IMR-90 (cell line): ENCODE measurements around the gene WDR70. TPM values are rescaled to one million over a fixed set of nuclear protein-coding genes. Genes with fewer than 3 reads are reported as not detected.
"Not testable (repeated sequence)": the region's sequence is repeated elsewhere in the genome, so short reads cannot be mapped to it uniquely, and the experiment has no call there.

Experiments used
- ATAC-seq: fragments of 200-7000 bp; cut with Tn5 transposase; 2 replicates; pipeline ENCODE4 v1.9.1; 2020; ENCODE audit warnings: low read depth, mild to moderate bottlenecking, moderate library complexity
- BruUV-seq: library from RNA; stranded (reverse); fragments of 400-500 nt; replicated peaks from 2 replicates; lab custom pipeline; 2021; lab: Mats Ljungman, UMichigan
- CTCF ChIA-PET: fragments of 300-600 bp; formaldehyde crosslinking; extraction: SDS; loops from one replicate; lab custom pipeline; 2021; ENCODE audit warnings: antibody characterized with exemption; lab: Yijun Ruan, JAX
- POLR2A ChIA-PET: fragments of 300-600 bp; sonication (Branson Sonifier 250); formaldehyde crosslinking; loops from one replicate; lab custom pipeline; 2022; ENCODE audit warnings: antibody characterized with exemption; ENCODE audit not compliant: unreplicated experiment; lab: Charles Lee
- DNase-seq: peaks from one replicate; pipeline ENCODE4 v3.0.0; 2013
- H2AFZ ChIP-seq: replicated peaks from 2 replicates; pipeline ENCODE3; 2013; ENCODE audit warnings: low read length, mild to moderate bottlenecking; ENCODE audit not compliant: poor library complexity
- H2AK5ac ChIP-seq: 2 replicates; pipeline ENCODE4 v1.6.1; 2013; ENCODE audit warnings: low read depth, low read length, inconsistent platforms
- H2AK9ac ChIP-seq: replicated peaks from 2 replicates; pipeline ENCODE3; 2013; ENCODE audit warnings: mild to moderate bottlenecking, low read depth, low read length, moderate library complexity; ENCODE audit not compliant: poor library complexity
- H2BK120ac ChIP-seq: 2 replicates; pipeline ENCODE4 v1.6.1; 2013; ENCODE audit warnings: low read depth, low read length, inconsistent platforms
- H2BK15ac ChIP-seq: 3 replicates; pipeline ENCODE4 v1.6.1; 2013; ENCODE audit warnings: low read depth, low read length, inconsistent platforms
- H2BK20ac ChIP-seq: 2 replicates; pipeline ENCODE4 v1.6.1; 2013; ENCODE audit warnings: low read depth, mild to moderate bottlenecking, inconsistent platforms, low read length, moderate library complexity
- H2BK5ac ChIP-seq: 2 replicates; pipeline ENCODE4 v1.6.1; 2013; ENCODE audit warnings: mild to moderate bottlenecking, low read depth, low read length, inconsistent platforms; ENCODE audit not compliant: poor library complexity, severe bottlenecking
- H3K14ac ChIP-seq: replicated peaks from 2 replicates; pipeline ENCODE4 v1.6.1; 2013; ENCODE audit warnings: low read depth, low read length, inconsistent platforms
- H3K18ac ChIP-seq: 2 replicates; pipeline ENCODE4 v1.6.1; 2013; ENCODE audit warnings: low read depth, low read length, control low read depth
- H3K23ac ChIP-seq: 2 replicates; pipeline ENCODE4 v1.6.1; 2013; ENCODE audit warnings: low read depth, low read length, inconsistent platforms
- H3K27ac ChIP-seq: 2 replicates; pipeline ENCODE4 v1.5.1; 2013; ENCODE audit warnings: mild to moderate bottlenecking, control low read depth, low read length; ENCODE audit not compliant: insufficient read depth
- H3K27me3 ChIP-seq: 2 replicates; pipeline ENCODE4 v1.6.1; 2013; ENCODE audit warnings: low read length; ENCODE audit not compliant: control insufficient read depth, insufficient read depth
- H3K36me3 ChIP-seq: 2 replicates; pipeline ENCODE4 v1.6.1; 2013; ENCODE audit warnings: low read length, mixed read lengths; ENCODE audit not compliant: control insufficient read depth, insufficient read depth
- H3K4ac ChIP-seq: 2 replicates; pipeline ENCODE4 v1.6.1; 2013; ENCODE audit warnings: low read depth, low read length, inconsistent platforms
- H3K4me1 ChIP-seq: 2 replicates; pipeline ENCODE4 v1.6.1; 2013; ENCODE audit warnings: low read length, mixed read lengths; ENCODE audit not compliant: control insufficient read depth, insufficient read depth
- H3K4me2 ChIP-seq: 2 replicates; pipeline ENCODE4 v1.6.1; 2013; ENCODE audit warnings: low read depth, mild to moderate bottlenecking, control low read depth, low read length, moderate library complexity
- H3K4me3 ChIP-seq: 2 replicates; pipeline ENCODE4 v1.5.1; 2013; ENCODE audit warnings: low read depth, mild to moderate bottlenecking, control low read depth, low read length, moderate library complexity; ENCODE audit not compliant: insufficient read depth
- H3K56ac ChIP-seq: 2 replicates; pipeline ENCODE4 v1.6.1; 2013; ENCODE audit warnings: low read length, inconsistent platforms; ENCODE audit not compliant: insufficient read depth; ENCODE audit errors: extremely low read depth
- H3K79me1 ChIP-seq, 2 experiments: 2 replicates each; pipeline ENCODE4 v1.6.1; 2013; ENCODE audit warnings: low read length in 2 of 2, inconsistent platforms in 1 of 2, low read depth in 1 of 2
- H3K9ac ChIP-seq: 2 replicates; pipeline ENCODE4 v1.6.1; 2013; ENCODE audit warnings: low read depth, low read length, control low read depth
- H3K9me1 ChIP-seq: 2 replicates; pipeline ENCODE4 v1.6.1; 2013; ENCODE audit warnings: low read length, inconsistent platforms; ENCODE audit not compliant: insufficient read depth
- H3K9me3 ChIP-seq: 2 replicates; pipeline ENCODE4 v1.6.1; 2013; ENCODE audit warnings: low read length; ENCODE audit not compliant: control insufficient read depth, insufficient read depth
- H4K20me1 ChIP-seq: 2 replicates; pipeline ENCODE4 v1.6.1; 2013; ENCODE audit warnings: low read length, inconsistent platforms; ENCODE audit not compliant: insufficient read depth
- H4K5ac ChIP-seq: 2 replicates; pipeline ENCODE4 v1.6.1; 2013; ENCODE audit warnings: mild to moderate bottlenecking, low read depth, low read length, control low read depth
- H4K8ac ChIP-seq, 2 experiments: 2 replicates each; pipeline ENCODE4 v1.6.1; 2013; ENCODE audit warnings: low read depth in 2 of 2, low read length in 2 of 2, control low read depth in 1 of 2, inconsistent platforms in 1 of 2
- H4K91ac ChIP-seq: 2 replicates; pipeline ENCODE4 v1.6.1; 2013; ENCODE audit warnings: low read depth, low read length, inconsistent platforms; ENCODE audit not compliant: insufficient read depth
- CHD1 ChIP-seq: IDR thresholded peaks from 2 replicates; pipeline ENCODE4 v1.6.1; 2012; ENCODE audit warnings: low read depth, low read length, improper control_type of control experiment
- FOS ChIP-seq: fragments of 150-350 bp; IDR thresholded peaks from 2 replicates; pipeline ENCODE4 v1.6.1; 2016; ENCODE audit warnings: low read depth, low read length
- MAFK ChIP-seq: IDR thresholded peaks from 2 replicates; pipeline ENCODE4 v1.6.1; 2012; ENCODE audit warnings: low read depth, low read length, improper control_type of control experiment
- MAZ ChIP-seq: IDR thresholded peaks from 2 replicates; pipeline ENCODE4 v1.6.1; 2012; ENCODE audit warnings: low read depth, mild to moderate bottlenecking, low read length, improper control_type of control experiment, moderate library complexity, borderline replicate concordance
- MXI1 ChIP-seq: IDR thresholded peaks from 2 replicates; pipeline ENCODE4 v1.6.1; 2012; ENCODE audit warnings: low read depth, mild to moderate bottlenecking, low read length, moderate library complexity, borderline replicate concordance
- RFX5 ChIP-seq: IDR thresholded peaks from 2 replicates; pipeline ENCODE4 v1.8.0; 2012; ENCODE audit warnings: low read depth, mild to moderate bottlenecking, low read length, moderate library complexity
- SMC3 ChIP-seq: fragments of 150-350 bp; IDR thresholded peaks from 2 replicates; pipeline ENCODE4 v1.6.1; 2016; ENCODE audit warnings: low read depth, mild to moderate bottlenecking, antibody characterized with exemption, low read length, moderate library complexity
- WGBS, 2 experiments: methylation state at CpG; one replicate each; pipeline versions ENCODE4 v1.1.5 to v1.1.7; 2013; ENCODE audit warnings: missing lambda C conversion rate in 2 of 2; ENCODE audit not compliant: insufficient read length in 1 of 2; ENCODE audit errors: extremely low coverage in 2 of 2; 5-methylcytosine and 5-hydroxymethylcytosine counted together
- dilution Hi-C: fragments of 300-500 bp; cut with HindIII; formaldehyde crosslinking; loops from one replicate; pipeline ENCODE4 v1.14.3; 2018; ENCODE audit warnings: low sequenced_read_pairs; ENCODE audit not compliant: unreplicated experiment
- in situ Hi-C: fragments of 300-500 bp; cut with MboI; formaldehyde crosslinking; loops from 3 replicates; pipeline ENCODE4 v1.14.3; 2019; ENCODE audit warnings: low sequenced_read_pairs, inconsistent platforms, mixed read lengths
- intact Hi-C: fragments of 100-400 bp; cut with micrococcal nuclease; formaldehyde crosslinking; loops from 2 replicates; pipeline ENCODE4 v1.10.0; 2022
- polyA plus RNA-seq, 3 experiments: library from polyadenylated mRNA; depleted of rRNA; stranded (reverse); fragments of >200 nt; gene quantifications; 2 replicates each; pipeline ENCODE4 v1.2.3, GENCODE V29; 2012; ENCODE audit warnings: low replicate concordance in 1 of 3
- total RNA-seq: library from RNA; depleted of rRNA; stranded (reverse); fragments of >200 nt; gene quantifications from 2 replicates; pipeline ENCODE4 v1.2.3, GENCODE V29; 2012
- TF ChIP-seq, protein P1 (sequence below): fragments of 150-350 bp; IDR thresholded peaks from 2 replicates; pipeline ENCODE4 v1.6.1; 2017; ENCODE audit warnings: mild to moderate bottlenecking, antibody characterized with exemption, low read length, low read depth

WDR70 gene
- total and polyA plus RNA-seq, 2 of the 4 experiments (the other 2 are of a cell fraction): 16.7 to 29.9 TPM

DNA sequence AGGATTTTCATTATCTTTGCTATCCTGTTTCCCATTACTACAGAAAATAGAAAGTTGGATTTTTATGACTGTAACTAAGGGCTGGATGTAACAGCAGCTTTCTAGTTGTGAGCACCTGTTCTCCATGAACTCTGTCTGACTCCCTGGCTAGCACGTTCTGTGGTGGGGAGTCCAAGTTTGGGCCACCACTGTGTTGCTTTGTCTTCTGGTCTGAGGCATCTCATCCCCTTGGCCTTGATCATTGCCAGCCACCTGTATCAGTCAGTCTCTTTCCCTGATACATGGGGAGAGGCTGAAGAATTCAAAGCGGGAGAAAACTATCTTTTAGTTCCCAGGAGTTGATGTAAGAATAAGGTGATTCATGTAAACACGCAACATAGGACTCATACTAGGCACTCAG, 33.4 kb downstream of the WDR70 start:
- intact Hi-C loops: loop anchor here (5.0 kb wide), 1 partner anchor 345 kb away; no protein-coding TSS in a partner anchor

DNA sequence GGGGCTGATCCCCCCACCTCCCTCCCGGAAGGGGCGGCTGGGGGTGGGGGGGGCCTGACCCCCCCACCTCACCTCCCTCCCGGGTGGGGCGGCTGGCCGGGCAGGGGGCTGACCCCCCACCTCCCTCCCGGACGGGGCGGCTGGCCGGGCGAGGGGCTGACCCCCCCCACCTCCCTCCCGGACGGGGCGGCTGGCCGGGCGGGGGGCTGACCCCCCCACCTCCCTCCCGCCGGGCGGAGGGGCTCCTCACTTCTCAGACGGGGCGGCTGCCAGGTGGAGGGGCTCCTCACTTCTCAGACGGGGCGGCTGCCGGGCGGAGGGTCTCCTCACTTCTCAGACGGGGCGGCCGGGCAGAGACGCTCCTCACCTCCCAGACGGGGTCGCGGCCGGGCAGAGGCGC, 36.3 kb downstream of the WDR70 start:
- H2BK20ac ChIP-seq, H3K4me3 ChIP-seq, H2AFZ ChIP-seq, H3K23ac ChIP-seq, H2AK5ac ChIP-seq, H4K20me1 ChIP-seq, H3K9ac ChIP-seq, H2BK5ac ChIP-seq, H3K9me1 ChIP-seq, H2AK9ac ChIP-seq, H3K4me1 ChIP-seq, H3K4me2 ChIP-seq, H3K27ac ChIP-seq, CTCF ChIA-PET, H3K56ac ChIP-seq, H2BK15ac ChIP-seq, H3K36me3 ChIP-seq, H3K27me3 ChIP-seq, H4K8ac ChIP-seq, H4K5ac ChIP-seq, POLR2A ChIA-PET, H3K18ac ChIP-seq, H3K14ac ChIP-seq, H2BK120ac ChIP-seq, H3K9me3 ChIP-seq, H3K4ac ChIP-seq, DNase-seq, BruUV-seq, intact Hi-C loops, H4K91ac ChIP-seq, ATAC-seq, H3K79me1 ChIP-seq: not testable (repeated sequence)
- dilution Hi-C loops (loop anchor here (25.0 kb wide), 1 partner anchor 772 kb away; no protein-coding TSS in a partner anchor), in situ Hi-C loops (loop anchor here (10.0 kb wide), 1 partner anchor 409 kb away; no protein-coding TSS in a partner anchor)
- WGBS, 2 experiments: no CpG with 5 or more reads among the region's 33 CpGs

More for the DNA sequence above, 33.4 kb downstream of the WDR70 start:
- in situ Hi-C loops (loop anchor here (5.0 to 10.0 kb wide), 2 partner anchors 412 to 780 kb away; no protein-coding TSS in a partner anchor), dilution Hi-C loops (loop anchor here (25.0 kb wide), 1 partner anchor 775 kb away; no protein-coding TSS in a partner anchor)
- no peak overlapping the region for H3K56ac ChIP-seq
- H3K27ac ChIP-seq: no peak overlapping the region
- no peak overlapping the region for H3K14ac ChIP-seq
- no CpG with 5 or more reads among the region's 3 CpGs for WGBS, 2 experiments
- H2AK9ac ChIP-seq: peak overlapping the region; percentile 44
- no peak overlapping the region for H4K8ac ChIP-seq
- H2BK5ac ChIP-seq: no peak overlapping the region
- no peaks in the 10 kb centered on the region for H3K9me1 ChIP-seq
- no peak overlapping the region for H2BK120ac ChIP-seq
- no peak overlapping the region for H2AK5ac ChIP-seq
- no peaks in the 10 kb centered on the region for H3K79me1 ChIP-seq
- no peak for ATAC-seq
- no peaks in the 10 kb centered on the region for H3K4me1 ChIP-seq
- H2AFZ ChIP-seq: no peak overlapping the region
- H4K91ac ChIP-seq: no peak overlapping the region
- ChIA-PET POLR2A (no interaction called here), CTCF (interaction anchor here (0.6 to 2.1 kb wide), 9 partner anchors 8 to 780 kb away, joined by 3 to 9 read pairs (median 4); no protein-coding TSS in a partner anchor)
- H3K9ac ChIP-seq: no peak overlapping the region
- no peak overlapping the region for H3K23ac ChIP-seq
- H3K4me3 ChIP-seq: no peak overlapping the region
- TF ChIP-seq CHD1 (no peak), FOS (no peak), MXI1 (no peak), SMC3 (no peak), MAFK (no peak), MAZ (no peak), RFX5 (no peak)
- TF ChIP-seq, protein P1, sequence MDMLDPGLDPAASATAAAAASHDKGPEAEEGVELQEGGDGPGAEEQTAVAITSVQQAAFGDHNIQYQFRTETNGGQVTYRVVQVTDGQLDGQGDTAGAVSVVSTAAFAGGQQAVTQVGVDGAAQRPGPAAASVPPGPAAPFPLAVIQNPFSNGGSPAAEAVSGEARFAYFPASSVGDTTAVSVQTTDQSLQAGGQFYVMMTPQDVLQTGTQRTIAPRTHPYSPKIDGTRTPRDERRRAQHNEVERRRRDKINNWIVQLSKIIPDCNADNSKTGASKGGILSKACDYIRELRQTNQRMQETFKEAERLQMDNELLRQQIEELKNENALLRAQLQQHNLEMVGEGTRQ: no peak
- H4K5ac ChIP-seq: no peak overlapping the region
- H3K9me3 ChIP-seq: no peaks in the 10 kb centered on the region
- BruUV-seq: no TSS peak
- H2BK20ac ChIP-seq: no peak overlapping the region
- H3K36me3 ChIP-seq: peaks cover 6% of the 10 kb centered on the region; the same call in 1 of the 2 replicates
- no peak overlapping the region for H3K4me2 ChIP-seq
- H4K20me1 ChIP-seq: no peaks in the 10 kb centered on the region
- no peaks in the 10 kb centered on the region for H3K27me3 ChIP-seq
- H3K4ac ChIP-seq: no peak overlapping the region
- DNase-seq: peak; percentile 2
- no peak overlapping the region for H3K18ac ChIP-seq
- H2BK15ac ChIP-seq: no peak overlapping the region
